Stimulated activated CD4-positive, alpha-beta T cell treated with anti-CD3 and anti-CD28 coated beads, Interleukin-4, amount 100 ng/mL, for 1 hour (primary cell): ENCODE measurements around the gene SYT7.

Experiments used
- DNase-seq: peaks from one replicate; pipeline ENCODE4 v3.0.0-alpha.2; 2020

SYT7 gene

GRCh38 chr11:61579676-61580270, 1.1 kb downstream of the SYT7 start:
- DNase-seq = no peak

DNA sequence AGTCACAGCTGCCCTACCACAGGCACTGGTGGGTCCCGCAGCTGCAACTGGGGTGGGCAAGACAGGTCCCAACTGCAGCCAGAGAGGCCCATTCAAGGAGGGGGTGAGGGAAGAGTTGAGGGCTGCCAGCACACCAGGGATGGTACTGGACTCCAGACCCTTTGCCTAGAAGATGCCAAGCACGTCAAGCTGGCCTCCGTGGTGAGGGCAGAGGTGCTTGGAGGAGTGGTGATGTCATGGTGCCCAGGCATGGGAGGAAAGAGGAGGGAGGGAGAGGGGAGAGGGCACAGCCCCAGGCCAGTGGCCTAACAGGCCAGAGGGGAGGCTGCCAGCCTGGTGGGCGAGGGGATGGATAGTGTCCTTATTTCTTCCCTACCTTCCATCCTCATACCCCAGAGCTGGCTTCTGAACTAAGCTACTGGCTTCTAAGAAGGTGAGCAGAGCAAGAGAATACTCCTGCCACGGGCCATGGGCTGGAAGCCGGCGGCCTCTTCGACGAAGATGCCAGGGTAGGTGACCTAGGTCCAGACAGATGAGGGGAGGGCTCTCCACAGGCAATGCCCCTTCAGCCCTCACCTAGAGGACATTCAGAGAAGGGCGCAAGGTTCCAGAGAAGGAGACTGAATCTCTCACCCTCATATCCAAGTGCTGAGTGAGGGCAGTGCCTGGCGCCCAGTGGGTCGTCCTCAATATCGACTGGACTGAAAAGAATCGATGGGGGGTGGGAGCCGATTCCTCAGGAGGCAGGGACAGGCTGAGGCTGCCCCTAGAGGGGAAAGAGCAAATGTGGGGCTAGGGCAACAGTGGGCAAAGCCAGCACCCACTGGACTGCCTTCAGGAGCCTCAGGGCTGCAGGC, 1.8 kb downstream of the SYT7 start:
- no peak for DNase-seq

DNA sequence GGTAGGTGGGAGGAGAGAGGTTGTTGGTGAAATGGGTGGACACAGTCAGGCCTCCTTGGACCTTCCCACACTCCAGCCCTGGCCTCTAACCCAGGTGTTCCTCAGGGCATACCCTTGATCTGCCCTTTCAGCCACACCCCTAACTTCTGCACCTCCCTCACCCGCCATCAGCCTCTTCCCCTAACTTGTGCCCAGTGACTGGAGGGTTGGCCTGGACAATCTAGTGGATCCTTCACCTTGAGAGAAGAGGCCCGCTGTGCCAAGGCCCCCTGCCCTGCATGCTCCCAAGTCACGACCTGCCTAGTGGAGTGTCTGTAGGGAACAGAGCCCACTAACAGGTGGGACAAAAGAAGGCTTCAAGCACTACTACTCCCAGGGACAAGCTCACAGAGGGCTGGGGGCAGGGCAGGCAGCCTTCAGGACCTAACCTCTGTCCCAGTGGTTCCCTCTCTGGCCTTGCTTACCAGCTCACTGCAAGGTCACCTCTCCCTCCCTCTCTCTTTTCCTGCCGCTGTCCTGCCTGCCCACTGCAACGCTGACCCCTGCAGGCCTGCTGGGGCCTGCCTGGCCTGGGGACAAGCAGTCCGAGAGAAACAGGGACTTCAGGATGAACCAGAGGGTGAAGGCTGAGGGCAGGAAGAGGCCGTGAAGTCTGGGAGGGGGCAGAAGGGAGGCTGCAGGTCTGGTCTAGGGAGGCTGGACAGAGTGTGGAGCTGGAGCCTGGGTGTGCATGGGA, 3.3 kb downstream of the SYT7 start:
- no peak for DNase-seq

- no peak for DNase-seq
Measured at GRCh38 chr11:61575886-61576861, 4.7 kb downstream of the SYT7 start.

GRCh38 chr11:61574611-61575010, 6.3 kb downstream of the SYT7 start:
- no peak for DNase-seq

- DNase-seq = no peak
Measured at GRCh38 chr11:61572913-61573312, 8.0 kb downstream of the SYT7 start.

DNA sequence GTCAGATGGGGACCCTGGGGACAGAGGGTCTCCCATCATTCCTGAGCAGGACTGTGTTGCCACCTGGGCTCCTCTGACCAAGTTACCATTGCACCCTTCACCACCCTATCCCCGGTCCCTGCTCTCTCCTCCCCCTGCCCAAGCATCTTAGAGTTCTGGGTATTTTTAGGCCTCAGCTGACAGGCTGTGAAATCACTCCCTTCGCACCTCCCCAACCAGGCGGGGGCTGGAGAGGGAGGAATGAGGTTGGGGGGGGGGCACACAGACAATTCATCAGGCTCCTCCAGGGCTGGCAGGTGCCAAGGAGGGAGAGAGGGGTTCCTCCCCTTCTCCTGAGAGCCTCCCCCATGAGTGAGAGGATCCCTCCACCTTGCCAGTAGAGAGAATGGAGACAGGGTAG, 9.0 kb downstream of the SYT7 start:
- no peak for DNase-seq

GRCh38 chr11:61571337-61571736, 9.5 kb downstream of the SYT7 start:
- DNase-seq = no peak

- DNase-seq = no peak
Measured at GRCh38 chr11:61569701-61570100, 11.2 kb downstream of the SYT7 start.

DNA sequence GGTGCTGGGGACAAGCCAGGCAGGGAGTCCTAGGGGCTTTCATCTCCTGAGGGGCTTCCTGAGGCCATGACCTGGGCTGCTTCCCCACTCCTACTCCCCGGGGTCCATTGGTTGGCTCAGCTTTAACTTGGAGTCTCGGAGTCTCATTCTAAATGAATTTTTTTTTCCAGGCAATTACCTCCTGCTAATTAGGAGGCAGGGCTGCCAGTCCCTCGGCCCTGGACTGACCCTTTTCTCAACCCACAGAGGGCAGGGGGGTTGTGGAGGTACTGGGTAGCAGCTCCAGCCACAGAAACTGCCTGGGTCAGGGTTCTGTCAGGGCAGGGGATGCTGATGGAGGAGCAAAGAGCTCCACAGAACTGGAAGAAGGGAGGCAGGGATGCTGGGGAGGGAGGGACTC, 11.9 kb downstream of the SYT7 start:
- no peak for DNase-seq

- peak; percentile 78 for DNase-seq
Measured at GRCh38 chr11:61567286-61568061, 13.4 kb downstream of the SYT7 start.

- no peak for DNase-seq
Measured at GRCh38 chr11:61564936-61565696, 15.8 kb downstream of the SYT7 start.

DNA sequence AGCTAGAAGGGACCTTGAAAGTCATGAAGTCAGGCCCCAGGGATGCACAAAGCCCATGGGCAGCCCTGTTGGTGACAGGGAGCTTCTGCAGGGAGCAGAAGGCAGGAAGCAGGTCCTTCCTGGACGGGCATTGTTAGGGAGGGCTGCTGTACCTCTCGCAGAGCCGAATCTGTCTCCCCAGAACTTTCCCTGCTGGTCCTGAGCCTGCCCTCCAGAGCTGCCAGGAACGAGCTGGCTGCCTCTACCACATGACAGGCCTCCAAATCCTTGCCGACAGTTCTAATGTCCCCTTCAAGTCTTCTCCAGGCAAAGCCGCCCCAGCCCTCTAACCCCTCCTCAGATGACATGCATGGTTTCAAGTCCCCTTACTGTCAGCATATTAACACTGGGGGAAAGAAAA, 20.1 kb downstream of the SYT7 start:
- no peak for DNase-seq

DNA sequence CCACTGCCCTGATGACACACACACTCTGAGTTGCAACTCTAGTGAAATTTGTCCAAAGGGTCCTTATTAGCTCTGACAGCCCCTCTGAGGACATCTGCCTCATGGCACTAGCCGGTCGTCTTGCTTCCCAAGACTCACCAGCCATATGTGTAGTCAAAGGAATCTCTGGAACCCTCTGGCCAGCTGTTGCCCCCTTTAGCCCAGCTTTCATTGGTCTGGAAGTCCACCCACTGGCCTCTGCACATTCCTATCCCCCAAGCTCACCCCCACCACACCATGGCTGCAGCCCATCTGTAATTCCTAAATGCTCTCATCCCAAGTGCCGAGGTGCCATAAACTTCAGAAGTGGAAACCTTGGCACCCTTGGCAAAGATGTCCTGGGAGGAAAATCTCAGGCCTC, 24.3 kb downstream of the SYT7 start:
- DNase-seq = no peak

DNA sequence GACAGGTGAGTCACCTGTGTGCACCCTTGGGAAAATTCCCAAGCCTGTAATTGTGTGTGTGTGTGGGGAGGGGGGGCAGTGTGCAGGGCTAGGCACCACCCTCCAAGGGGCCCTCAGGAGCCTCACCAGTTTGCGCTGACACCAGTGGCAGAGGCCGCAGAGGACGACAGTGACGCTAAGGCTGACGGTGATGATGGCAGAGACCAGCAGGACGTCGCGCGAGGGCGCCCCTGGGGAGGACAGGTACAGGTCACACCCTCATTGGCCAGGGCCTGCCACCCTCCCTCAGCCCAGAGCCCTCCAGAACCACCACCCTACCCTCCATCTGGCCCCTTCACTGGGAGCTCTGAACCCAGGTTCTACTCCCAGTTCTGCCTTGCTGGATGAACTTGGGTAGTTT, 24.9 kb downstream of the SYT7 start:
- no peak for DNase-seq

GRCh38 chr11:61555051-61555969, 25.6 kb downstream of the SYT7 start:
- DNase-seq = peak; percentile 14

- peak; percentile 33 for DNase-seq
Measured at GRCh38 chr11:61554172-61554988, 26.5 kb downstream of the SYT7 start.

DNA sequence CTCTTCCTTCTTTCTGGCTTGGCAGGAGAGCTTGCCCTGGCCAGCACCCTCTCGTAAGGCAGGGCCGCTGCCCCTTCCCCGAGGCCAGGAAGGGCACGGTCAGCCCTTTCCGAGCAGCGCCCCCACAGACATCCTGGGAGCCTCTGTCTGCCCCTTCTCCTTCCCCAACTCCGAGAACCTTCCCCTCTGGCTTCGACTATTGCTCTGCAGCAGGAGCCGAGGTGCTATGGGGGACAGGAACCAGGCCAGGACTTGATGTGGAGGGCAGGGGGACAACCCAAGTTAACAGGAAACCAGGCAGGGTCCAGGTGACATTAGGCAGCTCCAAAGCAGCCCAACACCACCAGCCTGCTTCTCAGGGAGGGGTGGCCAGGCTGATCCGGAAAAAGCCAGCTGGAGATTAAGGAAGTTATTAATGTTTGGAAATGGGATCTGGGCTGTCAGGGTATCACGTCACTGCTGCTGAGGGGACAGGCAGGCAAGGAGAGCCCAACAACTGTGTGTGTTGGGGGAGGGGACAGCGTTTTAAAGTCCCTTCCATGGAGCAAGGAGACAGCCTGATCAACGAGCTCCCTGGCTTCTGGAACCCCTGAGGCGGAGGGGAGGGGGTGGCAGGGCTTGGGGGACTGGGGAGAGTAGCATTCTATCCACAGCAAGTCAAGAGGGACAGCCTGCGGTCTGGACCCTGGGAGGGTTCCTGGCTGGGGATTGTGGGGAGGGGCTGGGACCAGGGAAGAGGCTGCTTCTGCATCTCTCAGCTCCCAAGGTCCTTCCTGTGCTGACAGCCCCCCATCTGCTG, 27.3 kb downstream of the SYT7 start:
- DNase-seq = no peak
